ENCODE results near the gene NTRK2.

- TF ChIP-seq, protein P1, sequence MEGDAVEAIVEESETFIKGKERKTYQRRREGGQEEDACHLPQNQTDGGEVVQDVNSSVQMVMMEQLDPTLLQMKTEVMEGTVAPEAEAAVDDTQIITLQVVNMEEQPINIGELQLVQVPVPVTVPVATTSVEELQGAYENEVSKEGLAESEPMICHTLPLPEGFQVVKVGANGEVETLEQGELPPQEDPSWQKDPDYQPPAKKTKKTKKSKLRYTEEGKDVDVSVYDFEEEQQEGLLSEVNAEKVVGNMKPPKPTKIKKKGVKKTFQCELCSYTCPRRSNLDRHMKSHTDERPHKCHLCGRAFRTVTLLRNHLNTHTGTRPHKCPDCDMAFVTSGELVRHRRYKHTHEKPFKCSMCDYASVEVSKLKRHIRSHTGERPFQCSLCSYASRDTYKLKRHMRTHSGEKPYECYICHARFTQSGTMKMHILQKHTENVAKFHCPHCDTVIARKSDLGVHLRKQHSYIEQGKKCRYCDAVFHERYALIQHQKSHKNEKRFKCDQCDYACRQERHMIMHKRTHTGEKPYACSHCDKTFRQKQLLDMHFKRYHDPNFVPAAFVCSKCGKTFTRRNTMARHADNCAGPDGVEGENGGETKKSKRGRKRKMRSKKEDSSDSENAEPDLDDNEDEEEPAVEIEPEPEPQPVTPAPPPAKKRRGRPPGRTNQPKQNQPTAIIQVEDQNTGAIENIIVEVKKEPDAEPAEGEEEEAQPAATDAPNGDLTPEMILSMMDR (IDR thresholded peaks at IDR 0.05): no peak
- TF ChIP-seq EZH2phosphoT487 (IDR thresholded peaks at IDR 0.05): no peak
- TF ChIP-seq EZH2 (IDR thresholded peaks at IDR 0.05): no peak
These were observed 344.2 kb downstream of the NTRK2 start for GRCh38 chr9:85013703-85014102.

All from neural progenitor cell (in vitro differentiated cells).